Activated CD8-positive, alpha-beta memory T cell treated with anti-CD3 and anti-CD28 coated beads for 24 hours (primary cell): ENCODE results near the gene ZNF423.
"Not testable (repeated sequence)": the region's sequence is repeated elsewhere in the genome, so short reads cannot be mapped to it uniquely, and the experiment has no call there.

Source experiments
- DNase-seq: peaks from one replicate; pipeline ENCODE4 v3.0.0-alpha.2; 2020

ZNF423 gene

DNA sequence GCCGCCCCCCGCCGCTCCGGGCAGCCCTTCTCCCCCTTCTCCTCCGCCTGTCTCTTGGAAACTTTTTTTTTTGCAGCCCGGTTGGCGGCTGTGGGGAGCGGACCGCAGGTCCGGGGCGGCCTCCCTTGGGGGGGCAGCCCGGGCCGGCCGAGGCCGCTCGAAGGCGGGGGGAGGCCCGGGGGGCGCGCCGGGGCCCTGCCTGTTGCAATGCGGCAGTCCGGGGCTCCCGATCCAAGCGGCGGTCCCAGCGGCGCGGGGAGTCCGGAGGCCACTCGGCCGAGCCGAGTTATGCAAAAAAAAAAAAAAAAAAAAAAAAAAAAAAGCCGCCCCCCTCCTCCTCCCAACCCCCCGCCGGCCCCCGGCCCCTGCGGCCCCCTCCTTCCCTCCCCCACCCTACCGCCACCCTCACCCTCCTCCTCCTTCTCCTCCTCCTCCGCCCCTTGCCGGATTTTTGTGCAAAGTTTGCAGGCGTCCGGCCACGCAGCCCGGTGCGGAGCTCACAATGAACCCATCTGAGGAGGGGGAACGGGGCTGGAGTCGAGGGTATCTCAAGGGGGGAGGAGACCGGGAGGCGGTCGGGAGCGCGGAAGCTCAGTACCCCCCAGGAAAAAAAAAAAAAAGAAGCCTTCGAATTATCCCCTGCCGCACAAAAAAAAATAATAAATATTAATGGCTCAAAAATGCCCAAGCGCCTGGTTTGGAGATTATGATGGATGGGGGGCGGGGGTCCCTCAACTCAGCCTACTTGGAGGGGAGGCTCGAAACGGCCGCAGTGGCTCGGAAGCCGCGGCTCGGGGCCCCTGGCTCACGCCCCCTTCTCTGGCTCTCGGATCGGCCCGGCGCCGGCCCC is at the start of gene ZNF423:
TSS of gene ZNF423 (minus strand) at position 291 of the 850 bp plus-strand sequence. CDS start 338 bp downstream, outside the sequence.
- DNase-seq, result no peak

DNA sequence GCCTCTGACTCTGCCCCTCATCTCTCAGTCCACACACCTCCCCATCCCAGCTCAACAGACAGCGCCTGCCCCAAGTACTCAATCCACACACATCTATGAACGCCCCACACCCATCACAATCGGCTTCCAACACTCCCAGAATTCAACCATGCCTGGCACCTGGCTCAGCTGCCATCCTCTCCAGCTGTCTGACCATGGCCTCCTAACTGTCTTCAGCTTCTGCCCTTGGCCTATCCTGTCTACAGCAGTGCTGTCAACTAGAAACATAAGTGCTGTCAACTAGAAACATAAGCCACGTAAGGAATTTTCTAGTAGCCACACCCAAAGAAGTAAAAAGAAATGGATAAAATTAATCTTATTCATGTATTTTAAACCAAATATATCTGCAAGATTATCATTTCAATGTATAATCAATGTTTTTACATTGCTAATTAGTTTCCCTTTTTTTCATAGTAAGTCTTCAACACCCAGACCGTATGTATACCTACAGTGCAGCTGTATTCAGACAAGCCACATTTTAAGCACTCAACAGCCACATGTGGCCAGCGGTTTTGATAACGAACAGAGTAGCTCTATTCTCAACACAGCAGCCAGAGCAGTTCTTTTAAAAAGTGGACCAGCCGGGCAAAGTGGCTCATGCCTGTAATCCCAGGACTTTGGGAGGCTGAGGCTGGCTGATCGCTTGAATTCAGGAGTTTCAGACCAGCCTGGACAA is 48.6 kb upstream of the ZNF423 start:
- no peak for DNase-seq

DNA sequence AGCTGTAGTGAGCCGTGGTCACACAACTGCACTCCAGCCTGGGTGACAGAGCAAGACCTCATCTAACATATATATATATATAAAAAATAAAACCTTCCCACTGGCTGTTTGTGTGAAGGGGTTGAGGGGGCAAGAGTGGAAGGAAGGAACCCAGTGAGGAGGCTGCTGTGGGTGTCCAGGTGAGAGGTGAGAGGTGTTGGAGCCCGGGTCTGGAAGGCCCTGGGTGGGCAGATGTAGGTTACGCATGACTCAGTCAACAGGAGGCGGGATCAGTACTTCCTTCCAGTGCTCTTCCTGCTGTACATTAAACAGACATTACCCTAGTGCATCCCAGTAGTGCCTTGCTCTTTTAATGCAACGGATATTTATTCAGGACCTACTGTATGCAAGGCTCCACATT is 47.0 kb upstream of the ZNF423 start:
- no peak for DNase-seq

DNA sequence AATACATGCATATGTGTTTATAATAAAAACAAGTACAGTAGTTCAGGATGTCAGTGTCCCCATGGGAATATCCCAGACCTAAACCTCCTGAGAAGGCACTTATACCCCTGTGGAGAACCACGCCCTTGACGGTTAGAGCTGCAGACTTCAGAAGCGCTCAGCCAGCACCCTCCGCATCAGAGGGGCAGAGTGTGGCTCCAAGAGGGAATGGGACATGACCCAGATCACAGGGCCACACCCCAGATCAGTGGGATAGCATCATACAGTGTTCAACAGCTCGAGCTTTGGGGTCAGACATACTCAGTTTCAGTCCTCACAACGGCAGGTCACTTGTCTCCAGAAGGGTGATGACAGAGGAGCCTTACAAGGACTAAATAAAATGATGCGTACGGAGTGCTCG is 45.8 kb upstream of the ZNF423 start:
- DNase-seq, result no peak

DNA sequence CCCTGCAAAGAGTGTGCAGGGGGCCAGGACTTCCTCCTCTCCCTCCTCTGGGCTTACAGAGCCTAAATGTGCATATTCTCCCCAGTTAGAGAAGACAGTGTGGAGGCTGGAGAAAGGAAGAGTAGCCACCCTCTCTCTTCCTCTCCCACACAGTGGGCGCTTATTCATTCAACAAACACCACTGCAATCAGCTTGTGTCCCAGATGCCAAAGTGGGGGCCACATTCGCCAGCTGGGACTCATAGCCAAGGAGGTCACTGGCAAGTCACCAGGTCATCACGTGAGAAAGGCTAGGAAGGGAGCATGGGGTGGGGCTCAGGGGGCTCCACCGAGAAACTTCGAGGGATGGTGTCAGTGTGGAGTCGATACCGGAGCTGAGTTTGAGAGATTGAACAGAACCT is 45.0 kb upstream of the ZNF423 start:
- no peak for DNase-seq

DNA sequence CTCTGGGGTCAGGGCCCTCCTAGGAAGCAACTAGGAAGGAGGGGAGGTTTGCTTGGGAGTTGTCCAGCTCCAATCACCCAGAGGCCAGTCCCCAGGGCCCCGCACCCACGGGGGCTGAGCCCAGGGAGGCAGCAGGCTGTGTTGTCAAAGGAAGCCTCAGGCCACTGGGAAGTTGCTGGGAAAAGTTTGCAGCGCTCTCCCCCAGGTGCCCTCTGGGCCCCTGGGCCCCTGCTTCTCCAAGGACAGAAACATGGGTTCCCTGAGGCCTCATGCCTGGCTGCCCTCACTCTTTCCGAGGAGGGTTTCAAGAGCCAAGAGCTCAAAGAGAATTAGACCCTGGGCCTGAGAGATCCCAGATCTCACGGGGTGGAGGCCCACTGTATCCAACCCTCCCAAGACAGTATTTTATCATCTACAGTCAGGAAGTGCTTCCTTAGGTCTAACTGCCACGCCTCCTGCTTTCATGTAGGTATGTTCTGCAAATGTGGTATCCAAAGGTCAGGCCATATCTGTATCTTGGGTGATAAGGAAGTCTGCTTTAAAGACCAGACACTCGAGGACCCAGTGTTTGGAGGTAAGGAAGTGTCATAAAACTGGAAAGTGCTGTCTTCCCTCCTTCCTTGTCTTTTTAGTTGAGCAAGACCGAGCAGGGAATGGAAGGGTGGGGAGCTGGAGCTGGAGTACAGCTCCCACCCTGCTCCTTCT is 44.2 kb upstream of the ZNF423 start:
- DNase-seq, result no peak

DNA sequence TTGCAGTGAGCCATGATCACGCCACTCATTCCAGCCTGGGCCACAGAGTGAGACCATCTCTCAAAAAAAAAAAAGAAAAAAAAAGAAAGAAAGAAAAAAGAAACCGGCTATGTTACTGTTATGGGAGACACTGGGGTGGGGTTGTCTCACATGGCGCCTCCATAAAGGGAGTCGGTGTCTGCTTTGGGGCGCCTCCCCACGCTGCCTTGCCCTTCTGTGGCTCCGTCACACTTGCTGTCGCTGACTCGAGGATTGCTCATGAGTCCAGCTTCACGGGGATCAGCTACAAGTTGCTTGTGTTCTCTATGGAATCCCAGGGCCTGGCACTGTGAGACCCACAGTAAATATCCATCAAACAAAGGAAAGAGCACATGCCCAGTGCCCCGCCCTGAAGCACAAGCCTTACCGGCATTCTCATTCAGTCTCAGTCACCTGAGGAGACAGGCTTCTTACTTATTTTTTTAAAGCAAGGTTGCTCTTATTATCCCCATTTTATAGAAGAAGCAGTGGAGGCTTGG is 40.6 kb upstream of the ZNF423 start:
- no peak for DNase-seq

DNA sequence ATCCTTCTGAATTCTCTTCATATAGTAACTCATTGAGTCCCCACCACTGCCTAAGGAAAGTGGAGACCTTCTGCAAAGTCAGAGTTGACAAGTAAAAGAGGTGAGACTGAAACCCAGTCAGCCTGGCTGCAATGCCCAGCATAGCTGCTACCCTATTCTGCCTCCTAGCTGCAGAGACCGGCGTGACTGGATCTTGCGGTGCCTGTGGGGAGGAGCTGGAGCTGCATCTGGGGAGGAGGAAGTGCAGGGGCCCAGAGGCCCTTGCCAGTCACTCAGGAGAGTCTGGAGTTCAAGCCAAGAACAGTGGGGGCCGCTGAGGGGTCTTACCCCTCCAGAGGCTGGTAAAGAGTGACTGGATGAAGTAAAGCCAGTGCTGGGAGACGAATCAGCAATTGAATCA is 35.0 kb upstream of the ZNF423 start:
- peak; percentile 57 for DNase-seq

DNA sequence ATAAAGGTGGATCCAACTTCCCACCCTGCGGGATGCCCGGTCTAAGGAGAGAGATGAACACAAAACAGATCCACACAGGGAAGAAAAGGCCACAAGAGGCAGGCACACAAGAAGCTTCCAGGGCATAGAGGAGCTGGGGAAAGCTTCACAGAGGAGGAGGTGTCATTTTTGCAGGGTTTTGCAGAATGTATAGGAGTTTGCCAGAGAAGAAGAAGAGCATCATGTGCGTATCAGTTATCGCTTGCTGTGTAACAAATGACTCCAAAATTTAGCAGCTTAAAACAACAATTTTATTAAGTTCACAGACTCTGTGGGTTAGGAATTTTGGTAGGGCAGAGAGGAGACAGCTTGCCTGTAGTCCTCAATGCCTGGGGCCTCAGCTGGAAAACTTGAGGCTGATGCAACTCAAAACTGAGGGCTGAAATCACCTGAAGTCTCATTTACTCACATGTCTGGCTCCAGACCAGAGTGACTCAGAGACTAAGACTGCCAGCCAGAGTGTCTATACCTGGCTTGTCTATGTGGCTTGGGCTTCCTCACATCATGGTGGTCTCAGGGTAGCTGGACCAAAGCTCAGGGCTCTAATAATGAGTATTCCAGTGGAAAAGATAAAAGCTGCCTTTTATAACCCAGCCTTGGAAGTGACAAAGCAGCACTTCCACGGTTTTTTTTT is 33.9 kb upstream of the ZNF423 start:
- DNase-seq, result no peak

DNA sequence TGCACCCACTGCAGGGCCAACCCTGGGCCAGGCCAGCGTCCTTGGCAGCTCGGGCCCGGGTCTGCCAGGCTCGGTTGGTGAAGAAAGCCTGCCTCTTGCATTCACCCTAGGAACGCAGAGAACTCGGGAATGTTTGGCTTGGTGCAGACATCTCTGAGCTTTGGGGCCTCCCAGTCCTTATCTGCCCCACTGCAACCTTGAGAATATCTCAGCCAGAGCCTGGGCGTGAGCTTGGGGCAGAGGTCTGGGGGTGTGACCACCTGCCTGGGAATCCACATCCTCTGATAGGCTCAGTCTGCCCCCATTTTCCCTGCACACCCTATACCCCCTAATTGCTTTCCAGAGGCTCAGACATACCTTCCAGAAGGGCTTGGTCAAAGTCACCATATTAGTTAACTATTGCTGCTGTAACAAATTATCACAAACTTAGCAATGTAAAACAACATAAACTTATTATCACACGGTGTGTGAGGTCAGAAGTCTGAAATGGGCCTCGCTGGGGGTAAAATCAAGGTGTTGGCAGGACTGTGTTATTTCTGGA is 30.7 kb upstream of the ZNF423 start:
- DNase-seq, result no peak

DNA sequence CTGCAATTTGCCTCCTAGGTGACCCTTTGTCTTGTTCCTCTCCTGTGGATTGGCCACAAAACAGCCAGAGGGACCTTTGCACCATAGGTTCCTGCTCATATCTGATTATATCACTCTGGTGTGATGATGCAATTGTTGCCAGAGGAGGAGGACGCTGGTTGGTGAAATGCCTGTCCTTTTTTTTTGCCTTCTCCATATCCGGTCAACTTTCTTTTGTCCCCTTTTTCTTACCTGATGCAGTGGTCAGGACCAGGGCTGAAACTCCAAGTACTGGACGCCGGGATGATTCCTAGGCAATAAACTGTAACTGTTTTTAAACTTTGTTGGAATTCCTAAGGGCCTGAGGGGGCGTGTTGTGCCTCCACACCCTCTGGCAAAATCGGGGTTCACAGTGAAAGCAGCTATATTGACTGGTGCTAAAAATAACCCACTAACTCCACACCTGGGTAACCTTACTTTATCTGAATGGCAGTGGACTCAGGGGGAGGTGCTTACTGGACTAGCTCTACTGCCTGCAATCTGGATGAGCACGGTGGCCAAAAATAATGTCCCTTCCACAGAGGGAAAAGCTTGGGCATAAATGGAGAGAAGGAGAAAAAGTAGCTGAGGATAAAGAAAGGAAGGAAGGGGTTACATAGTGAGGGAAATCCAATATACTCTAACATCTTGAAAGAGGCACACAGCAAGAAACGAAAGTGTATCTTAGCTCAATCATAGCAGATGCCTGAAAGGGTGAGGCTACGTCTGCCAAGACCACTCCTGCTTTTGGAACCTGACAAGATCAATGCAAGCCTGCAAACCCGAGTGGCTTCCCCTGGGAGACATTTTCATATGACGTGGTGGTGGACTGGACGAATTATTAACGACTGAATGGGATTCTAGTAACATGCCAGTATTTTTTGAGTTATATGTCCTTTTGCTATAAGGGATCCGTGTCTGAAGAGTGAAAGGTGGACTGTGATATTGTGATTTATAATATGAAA is 28.4 kb upstream of the ZNF423 start:
- DNase-seq, result no peak

DNA sequence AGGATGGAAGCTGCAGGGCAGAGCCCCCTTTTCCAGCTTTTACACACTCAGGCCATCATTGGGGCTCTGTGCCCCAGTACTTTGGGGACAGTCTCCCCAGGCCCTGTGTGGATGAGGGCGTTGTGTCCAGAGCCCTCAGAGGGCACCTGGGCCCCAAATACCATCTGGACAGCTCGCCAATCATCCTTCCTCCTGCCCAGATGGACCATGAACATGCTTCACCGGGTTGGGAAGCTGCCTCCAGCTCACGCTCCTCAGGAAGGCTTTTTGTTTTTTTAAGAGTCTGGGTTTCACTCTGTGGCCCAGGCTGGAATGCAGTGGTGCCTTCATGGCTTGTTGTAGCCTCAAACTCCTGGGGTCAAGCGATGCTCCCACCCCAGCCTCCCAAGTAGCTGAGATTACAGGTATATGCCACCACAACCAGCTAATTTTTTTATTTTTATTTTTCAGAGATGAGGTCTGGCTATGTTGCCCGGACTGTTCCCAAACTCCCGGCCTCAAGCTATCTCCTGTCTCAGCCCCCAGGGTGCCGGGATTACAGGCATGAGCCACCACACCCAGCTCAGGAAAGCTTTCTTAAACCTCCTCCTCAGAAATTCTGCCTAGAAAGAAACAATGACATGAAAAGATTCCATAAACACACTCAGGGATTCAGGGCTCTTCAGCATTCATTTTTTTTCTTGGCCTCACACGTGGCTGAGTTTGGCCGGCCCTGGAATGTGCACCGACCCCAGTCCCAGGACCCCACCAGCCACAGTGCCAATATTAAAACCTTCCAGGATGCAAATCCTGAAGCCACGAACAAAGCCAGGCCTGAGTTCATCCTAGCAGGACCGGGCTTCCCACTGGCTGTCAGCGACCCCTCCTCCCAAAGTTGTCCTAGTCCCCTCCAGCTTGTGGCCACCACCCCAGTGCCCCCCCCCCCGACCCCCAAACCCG is 27.4 kb upstream of the ZNF423 start:
- DNase-seq, result no peak

DNA sequence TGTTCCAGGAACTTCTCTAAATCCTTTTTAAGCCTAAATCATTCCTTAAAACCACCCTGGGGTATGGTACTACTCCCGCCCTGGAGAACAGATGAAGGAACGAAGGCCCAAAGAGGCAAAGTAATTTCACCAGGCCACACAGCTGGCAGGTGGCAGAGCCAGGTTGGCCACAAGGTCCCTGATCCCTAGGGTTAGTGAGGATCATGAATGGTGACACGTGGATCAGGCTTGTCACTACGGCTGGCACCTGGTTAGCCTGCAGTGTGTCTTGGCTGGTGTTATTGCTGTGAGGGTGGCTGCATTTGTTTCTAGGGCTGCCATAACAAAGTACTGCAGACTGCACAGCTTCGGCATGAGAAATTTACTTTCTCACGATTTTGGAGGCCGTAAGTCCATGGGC is 26.0 kb upstream of the ZNF423 start:
- no peak for DNase-seq

DNA sequence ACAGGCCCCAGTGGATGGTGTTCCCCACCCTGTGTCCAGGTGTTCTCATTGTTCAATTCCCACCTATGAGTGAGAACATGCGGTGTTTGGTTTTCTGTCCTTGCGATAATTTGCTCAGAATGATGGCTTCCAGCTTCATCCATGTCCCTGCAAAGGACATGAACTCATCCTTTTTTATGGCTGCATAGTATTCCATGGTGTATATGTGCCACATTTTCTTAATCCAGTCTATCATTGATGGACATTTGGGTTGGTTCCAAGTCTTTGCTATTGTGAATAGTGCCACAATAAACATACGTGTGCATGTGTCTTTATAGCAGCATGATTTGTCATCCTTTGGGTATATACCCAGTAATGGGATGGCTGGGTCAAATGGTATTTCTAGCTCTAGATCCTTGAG is 22.6 kb upstream of the ZNF423 start:
- DNase-seq, result not testable (repeated sequence)

DNA sequence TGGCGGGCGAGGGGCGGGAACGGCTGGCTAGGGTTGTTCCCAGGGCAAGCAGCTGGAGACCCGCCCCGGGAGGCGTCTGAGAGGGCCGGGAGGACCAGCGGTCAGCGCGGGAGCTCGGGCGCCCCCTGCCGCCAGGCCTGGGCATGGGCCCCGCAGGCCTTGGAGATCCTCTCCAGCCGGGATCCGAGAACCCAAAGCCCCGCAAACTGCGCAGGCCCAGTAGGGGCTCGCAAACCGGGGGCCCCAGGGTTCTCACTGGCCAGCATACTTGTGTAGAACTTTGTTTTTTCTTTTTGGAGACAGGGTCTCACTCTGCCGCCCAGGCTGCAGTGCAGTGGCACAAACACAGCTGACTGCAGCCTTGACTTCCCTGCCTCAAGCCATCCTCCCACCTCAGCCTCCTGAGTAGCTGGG is 20.8 kb upstream of the ZNF423 start:
- DNase-seq, result peak; percentile 67

DNA sequence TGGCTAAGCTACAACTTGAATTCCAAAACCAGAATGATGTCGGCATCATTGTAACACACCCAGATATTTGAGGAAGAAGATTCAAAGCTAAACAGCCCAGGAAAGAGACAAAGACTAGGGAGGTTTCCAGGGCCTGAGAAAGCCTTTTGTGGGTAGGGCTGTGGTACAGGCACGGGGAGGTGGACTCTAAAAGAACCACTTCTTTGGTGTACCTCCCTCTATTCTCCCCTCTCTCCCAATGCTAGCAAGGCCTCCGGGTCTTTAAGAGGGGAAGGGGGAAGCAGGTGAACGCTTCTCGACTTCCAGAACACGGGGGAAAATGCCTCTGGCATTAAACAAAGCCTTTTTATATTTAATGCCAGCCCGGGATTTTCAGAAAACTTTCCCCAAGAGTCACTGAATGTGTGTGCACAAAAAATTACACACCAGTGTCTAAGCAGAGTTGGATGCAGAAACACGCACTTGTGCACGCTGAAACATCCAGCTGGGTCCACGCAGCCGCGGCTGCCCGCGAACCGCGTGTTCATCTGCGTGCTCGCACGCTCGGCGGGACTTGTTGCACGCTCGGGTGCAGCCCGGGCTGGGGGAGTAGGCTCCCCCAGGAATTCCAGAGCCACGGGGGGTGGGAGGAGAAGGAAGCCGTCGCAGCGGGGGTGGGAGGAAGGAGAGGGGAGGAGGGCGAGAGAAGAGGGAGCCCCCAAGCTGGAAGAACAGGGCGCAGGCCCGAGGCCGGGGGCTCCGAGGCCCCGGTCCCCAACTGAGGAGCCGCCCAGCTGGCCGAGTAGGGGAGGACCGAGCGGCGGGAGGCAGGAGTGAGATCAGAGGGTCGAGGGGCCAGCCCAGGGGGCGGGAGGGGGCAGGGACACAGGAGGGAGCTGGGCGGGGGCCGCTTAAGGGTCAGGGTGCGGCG is 20.1 kb upstream of the ZNF423 start:
- no peak for DNase-seq

DNA sequence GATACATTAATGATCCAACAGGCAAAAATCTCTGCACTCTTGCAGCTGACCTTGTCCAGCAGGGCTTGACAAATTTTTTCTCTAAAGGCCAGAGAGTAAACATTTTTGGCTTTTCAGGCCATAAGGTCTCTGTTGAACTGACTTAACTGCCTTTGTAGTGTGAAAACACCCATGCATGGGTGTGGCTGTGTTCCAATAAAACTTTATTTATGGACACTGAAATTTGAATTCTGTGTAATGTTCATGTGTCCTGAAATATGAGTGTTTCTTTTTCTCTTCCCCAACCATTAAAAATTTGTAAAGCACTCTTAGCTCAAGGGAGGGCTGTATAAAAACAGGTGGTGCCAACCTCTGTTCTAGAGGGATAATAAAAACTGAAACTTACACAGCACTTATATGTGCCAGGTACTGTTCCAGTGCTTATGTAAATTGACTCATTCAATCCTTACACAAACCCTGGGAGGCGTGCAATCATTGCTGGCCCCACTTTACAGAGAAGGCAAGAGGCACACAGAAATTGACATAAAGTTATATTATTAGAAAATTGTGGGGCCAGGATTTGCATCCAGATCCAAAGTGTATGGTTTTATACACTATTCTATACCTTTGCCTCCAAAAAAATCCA is 18.8 kb upstream of the ZNF423 start:
- DNase-seq, result no peak

DNA sequence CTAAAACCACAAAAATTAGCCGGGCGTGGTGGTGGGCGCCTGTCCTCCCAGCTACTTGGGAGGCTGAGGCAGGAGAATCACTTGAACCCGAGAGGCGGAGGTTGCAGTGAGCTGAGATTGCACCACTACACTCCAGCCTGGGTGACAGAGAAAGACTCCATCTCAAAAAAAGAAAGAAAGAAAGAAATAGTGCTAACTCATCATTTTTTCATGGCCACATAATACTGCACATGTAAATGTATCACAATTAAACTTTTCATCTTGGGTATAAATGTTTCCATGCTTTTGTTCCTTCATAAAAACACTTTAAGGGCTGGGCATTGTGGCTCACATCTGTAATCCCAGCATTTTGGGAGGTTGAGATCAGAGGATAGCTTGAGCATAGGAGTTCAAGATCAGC is 15.9 kb upstream of the ZNF423 start:
- not testable (repeated sequence) for DNase-seq

DNA sequence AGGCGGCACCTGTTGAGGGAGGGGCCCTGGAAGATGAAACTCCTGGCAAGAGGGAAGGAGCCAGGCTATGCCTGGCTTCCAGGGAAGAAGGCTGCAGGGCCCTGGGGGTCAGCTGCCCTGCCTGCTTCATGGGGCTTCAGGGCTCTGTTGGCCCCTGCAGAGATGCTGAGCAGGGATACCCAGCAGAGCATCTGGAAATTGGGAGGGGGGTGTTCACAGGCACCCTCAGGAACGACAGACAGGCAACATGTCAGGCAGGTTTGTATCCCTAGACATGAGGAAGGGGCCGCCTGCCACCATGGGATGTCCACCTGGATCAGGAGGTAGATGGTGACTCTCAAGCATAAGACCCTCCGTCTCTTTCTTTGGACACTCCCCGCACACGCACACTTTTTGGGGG is 13.8 kb upstream of the ZNF423 start:
- no peak for DNase-seq
